ENCODE measurements around the gene KCND3.

Gene KCND3

DNA sequence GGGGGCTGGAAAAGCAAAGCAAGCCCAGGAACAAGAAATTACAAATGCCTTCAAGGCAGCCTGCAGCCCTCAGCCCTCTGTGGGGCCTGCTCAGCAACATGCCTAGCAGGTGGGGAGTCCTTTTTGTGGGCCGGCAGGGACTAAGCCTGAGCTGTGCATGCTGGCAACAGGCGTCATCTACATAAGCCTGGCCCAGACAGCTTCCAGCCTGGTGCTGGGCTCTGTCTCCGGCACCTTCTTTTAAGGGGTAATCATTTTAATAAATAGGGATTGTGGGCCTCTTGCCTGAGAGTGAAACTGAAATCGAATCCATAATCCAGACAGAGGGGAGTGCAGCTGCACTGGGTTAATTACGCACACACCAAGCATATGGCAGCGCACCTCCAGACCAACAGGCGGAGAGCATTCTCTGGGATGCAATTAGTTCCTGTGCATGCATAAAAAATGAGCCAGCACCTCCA lies 137.2 kb downstream of the KCND3 start:
- Histone ChIP-seq H2AFZ (ENCODE audit: low read depth, low read length) (no peak overlapping the region), H3K9me3 (ENCODE audit: insufficient read depth, low read length) (no peaks in the 10 kb centered on the region), H3K79me2 (ENCODE audit: low read length) (no peaks in the 10 kb centered on the region), H3K4me3 (ENCODE audit: low read length) (no peak overlapping the region), H4K20me1 (ENCODE audit: insufficient read depth, low read length) (no peaks in the 10 kb centered on the region), H3K9ac (ENCODE audit: low read length) (no peak overlapping the region), H3K27ac (ENCODE audit: low read length) (no peak overlapping the region), H3K36me3 (replicated peaks; ENCODE audit: low read depth, low read length) (no peaks in the 10 kb centered on the region), H3K27me3 (ENCODE audit: low read depth, low read length) (peaks cover 26% of the 10 kb centered on the region), H3K4me1 (ENCODE audit: low read length) (no peaks in the 10 kb centered on the region), H3K4me2 (ENCODE audit: low read length) (no peak overlapping the region)
- TF ChIP-seq, protein P1, sequence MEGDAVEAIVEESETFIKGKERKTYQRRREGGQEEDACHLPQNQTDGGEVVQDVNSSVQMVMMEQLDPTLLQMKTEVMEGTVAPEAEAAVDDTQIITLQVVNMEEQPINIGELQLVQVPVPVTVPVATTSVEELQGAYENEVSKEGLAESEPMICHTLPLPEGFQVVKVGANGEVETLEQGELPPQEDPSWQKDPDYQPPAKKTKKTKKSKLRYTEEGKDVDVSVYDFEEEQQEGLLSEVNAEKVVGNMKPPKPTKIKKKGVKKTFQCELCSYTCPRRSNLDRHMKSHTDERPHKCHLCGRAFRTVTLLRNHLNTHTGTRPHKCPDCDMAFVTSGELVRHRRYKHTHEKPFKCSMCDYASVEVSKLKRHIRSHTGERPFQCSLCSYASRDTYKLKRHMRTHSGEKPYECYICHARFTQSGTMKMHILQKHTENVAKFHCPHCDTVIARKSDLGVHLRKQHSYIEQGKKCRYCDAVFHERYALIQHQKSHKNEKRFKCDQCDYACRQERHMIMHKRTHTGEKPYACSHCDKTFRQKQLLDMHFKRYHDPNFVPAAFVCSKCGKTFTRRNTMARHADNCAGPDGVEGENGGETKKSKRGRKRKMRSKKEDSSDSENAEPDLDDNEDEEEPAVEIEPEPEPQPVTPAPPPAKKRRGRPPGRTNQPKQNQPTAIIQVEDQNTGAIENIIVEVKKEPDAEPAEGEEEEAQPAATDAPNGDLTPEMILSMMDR (IDR thresholded peaks at IDR 0.05; ENCODE audit: low read depth, low read length), result no peak
- no peak for TF ChIP-seq EZH2phosphoT487 (IDR thresholded peaks at IDR 0.05; ENCODE audit: low read depth)

DNA sequence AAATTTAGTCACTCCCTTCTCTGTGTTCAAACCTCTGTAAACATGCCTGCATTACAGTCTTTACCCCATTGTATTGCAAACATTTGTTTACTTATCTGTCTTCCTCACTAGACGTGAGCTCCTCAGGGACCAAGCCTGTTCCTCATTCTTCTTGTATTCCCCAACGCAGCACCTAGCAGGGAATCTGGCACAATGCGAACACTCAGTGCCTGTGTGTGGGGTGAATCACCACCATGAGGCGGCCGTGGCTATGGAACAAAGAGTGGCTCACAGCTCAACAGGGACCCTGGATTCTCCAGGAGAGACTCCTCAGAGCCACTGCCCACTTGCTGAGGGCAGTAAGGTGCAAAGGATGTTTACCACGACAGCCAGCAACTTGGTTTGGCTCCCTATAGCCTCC lies 137.9 kb downstream of the KCND3 start:
- Histone ChIP-seq H3K27ac (ENCODE audit: low read length) (no peak overlapping the region), H3K79me2 (ENCODE audit: low read length) (no peaks in the 10 kb centered on the region), H3K9me3 (ENCODE audit: insufficient read depth, low read length) (no peaks in the 10 kb centered on the region), H3K4me3 (ENCODE audit: low read length) (no peak overlapping the region), H3K9ac (ENCODE audit: low read length) (no peak overlapping the region), H3K4me1 (ENCODE audit: low read length) (no peaks in the 10 kb centered on the region), H4K20me1 (ENCODE audit: insufficient read depth, low read length) (no peaks in the 10 kb centered on the region), H2AFZ (ENCODE audit: low read depth, low read length) (no peak overlapping the region), H3K27me3 (ENCODE audit: low read depth, low read length) (peaks cover 26% of the 10 kb centered on the region), H3K36me3 (replicated peaks; ENCODE audit: low read depth, low read length) (no peaks in the 10 kb centered on the region), H3K4me2 (ENCODE audit: low read length) (no peak overlapping the region)
- no peak for TF ChIP-seq EZH2phosphoT487 (IDR thresholded peaks at IDR 0.05; ENCODE audit: low read depth)
- TF ChIP-seq, protein P1 (IDR thresholded peaks at IDR 0.05; ENCODE audit: low read depth, low read length), result no peak

DNA sequence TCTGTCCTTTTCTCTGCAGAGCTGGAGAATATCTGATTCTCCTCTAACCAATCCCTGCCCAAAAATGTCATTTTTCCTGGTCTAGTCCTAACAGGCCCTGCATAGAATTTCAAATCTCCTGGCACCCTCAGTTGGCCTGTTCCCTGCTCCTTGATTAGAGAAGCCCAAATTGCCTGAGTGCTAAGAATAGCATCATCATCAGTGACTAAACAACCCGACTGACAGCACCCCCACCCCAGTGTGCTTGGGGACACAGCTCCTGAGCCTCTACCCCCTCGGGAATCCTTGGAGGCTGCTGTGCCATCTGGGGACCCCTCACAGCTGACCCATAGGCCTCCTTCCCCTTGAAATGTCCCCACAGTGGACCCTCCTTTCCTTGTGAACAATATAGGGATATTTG lies 139.4 kb downstream of the KCND3 start:
- Histone ChIP-seq H3K4me2 (ENCODE audit: low read length) (no peak overlapping the region), H2AFZ (ENCODE audit: low read depth, low read length) (no peak overlapping the region), H3K4me1 (ENCODE audit: low read length) (no peaks in the 10 kb centered on the region), H3K27ac (ENCODE audit: low read length) (no peak overlapping the region), H3K4me3 (ENCODE audit: low read length) (no peak overlapping the region), H3K36me3 (replicated peaks; ENCODE audit: low read depth, low read length) (no peaks in the 10 kb centered on the region), H4K20me1 (ENCODE audit: insufficient read depth, low read length) (no peaks in the 10 kb centered on the region), H3K9ac (ENCODE audit: low read length) (no peak overlapping the region), H3K79me2 (ENCODE audit: low read length) (no peaks in the 10 kb centered on the region), H3K9me3 (ENCODE audit: insufficient read depth, low read length) (no peaks in the 10 kb centered on the region), H3K27me3 (ENCODE audit: low read depth, low read length) (peaks cover 23% of the 10 kb centered on the region)
- TF ChIP-seq, protein P1 (IDR thresholded peaks at IDR 0.05; ENCODE audit: low read depth, low read length), result no peak
- TF ChIP-seq EZH2phosphoT487 (IDR thresholded peaks at IDR 0.05; ENCODE audit: low read depth), result no peak

DNA sequence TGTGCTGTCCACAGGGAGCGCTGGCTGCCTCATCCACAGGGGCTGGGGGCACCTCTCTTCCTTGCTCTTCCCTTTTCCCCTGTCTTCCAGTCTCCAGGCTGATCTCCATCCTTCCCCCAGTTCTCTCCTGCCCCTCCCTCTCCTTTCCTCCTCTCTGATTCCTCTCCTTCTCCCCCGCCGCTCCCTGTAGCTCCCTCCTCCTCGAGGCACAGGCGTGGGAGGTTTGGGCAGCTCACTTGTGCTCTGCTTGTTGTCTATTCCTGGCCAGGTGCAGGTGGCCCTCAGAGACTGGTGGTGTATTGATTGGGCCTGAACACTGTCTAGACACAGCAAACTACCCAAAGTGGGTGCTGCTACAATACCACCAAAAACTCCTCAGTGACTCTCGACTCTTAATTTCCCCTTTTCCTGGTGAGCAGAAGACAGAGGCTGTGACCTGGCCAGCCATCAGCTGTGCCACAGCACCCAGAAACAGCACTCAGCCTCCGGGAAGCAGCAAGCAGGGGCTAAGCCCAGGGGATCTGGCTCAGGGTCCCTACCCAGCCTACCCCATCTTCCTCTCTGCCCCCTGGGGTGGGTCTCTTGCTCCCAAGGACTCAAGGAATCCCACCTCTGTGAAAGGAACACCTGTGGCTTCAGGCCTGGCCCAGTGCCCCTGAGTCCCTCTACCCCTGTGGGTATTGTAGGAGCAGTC lies 140.5 kb downstream of the KCND3 start:
- Histone ChIP-seq H3K27me3 (ENCODE audit: low read depth, low read length) (peaks cover 23% of the 10 kb centered on the region), H4K20me1 (ENCODE audit: insufficient read depth, low read length) (no peaks in the 10 kb centered on the region), H3K4me2 (ENCODE audit: low read length) (no peak overlapping the region), H3K36me3 (replicated peaks; ENCODE audit: low read depth, low read length) (no peaks in the 10 kb centered on the region), H3K27ac (ENCODE audit: low read length) (no peak overlapping the region), H3K9me3 (ENCODE audit: insufficient read depth, low read length) (no peaks in the 10 kb centered on the region), H2AFZ (ENCODE audit: low read depth, low read length) (no peak overlapping the region), H3K4me3 (ENCODE audit: low read length) (no peak overlapping the region), H3K79me2 (ENCODE audit: low read length) (no peaks in the 10 kb centered on the region), H3K9ac (ENCODE audit: low read length) (no peak overlapping the region), H3K4me1 (ENCODE audit: low read length) (no peaks in the 10 kb centered on the region)
- TF ChIP-seq EZH2phosphoT487 (IDR thresholded peaks at IDR 0.05; ENCODE audit: low read depth), result no peak
- TF ChIP-seq, protein P1 (IDR thresholded peaks at IDR 0.05; ENCODE audit: low read depth, low read length), result no peak
